ENCODE results near the gene SLC39A2.
"Not testable (repeated sequence)": the region's sequence is repeated elsewhere in the genome, so short reads cannot be mapped to it uniquely, and the experiment has no call there.

Gene SLC39A2

DNA sequence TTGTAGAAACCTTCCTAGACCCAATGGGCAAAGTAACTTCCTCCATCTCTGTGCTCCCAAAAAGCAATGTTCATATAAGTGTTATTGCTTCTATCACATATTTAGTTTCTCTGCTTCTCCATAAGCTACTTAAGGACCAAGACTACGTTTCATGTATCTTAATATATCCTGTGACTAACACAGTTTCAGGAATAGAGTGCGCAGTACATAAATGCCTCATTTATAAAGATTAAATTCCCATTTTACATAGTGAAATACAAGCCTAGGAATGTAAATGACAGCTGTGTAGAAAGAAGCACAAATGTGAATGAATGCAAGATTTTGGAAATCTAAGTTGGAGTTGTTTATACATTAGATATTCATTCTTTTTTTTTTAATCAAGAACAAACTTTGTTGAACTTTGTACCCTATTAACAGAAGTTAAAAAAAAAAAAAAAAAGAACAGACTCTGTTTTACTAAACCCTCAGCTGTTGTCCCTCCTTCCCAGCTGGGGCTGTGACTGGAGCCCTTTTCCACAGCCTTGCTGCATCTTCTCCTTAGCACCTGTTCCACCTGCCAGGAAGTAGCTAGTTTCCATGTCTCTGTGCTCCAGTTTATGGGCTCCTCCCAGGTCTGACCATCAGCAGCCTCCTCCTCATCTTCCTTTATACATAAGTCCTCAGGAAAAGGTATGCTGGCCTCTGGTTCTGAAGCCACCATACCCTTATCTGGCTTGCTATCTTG, 16.3 kb upstream of the SLC39A2 start:
- Mint-ChIP-seq H3K4me3 (no peak overlapping the region), H3K4me1 (no peaks in the 10 kb centered on the region), H3K9me3 (no peaks in the 10 kb centered on the region), H3K27ac (no peak overlapping the region), H3K36me3 (ENCODE audit: low read depth) (no peaks in the 10 kb centered on the region), H3K27me3 (ENCODE audit: low read depth, poor library complexity) (peaks cover 47% of the 10 kb centered on the region)
- no peak for TF ChIP-seq CTCF (IDR thresholded peaks at IDR 0.05)
- DNase-seq = no peak

DNA sequence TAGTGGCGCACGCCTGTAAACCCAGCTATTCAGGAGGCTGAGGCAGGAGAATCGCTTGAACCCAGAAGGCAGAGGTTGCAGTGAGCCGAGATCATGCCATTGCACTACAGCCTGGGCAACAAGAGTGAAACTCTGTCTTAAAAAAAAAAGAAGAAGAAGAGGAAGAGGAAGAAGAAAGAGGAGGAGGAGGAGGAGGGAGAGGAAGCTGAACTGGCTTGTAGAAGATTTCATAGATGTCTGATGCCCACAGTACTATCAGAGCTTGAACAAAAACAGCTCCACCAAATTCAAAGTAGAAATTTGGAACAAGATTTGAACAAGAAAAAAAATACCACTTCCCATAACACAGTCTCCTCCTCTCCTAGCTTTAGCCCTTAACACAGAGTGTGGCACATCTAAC, 13.4 kb upstream of the SLC39A2 start:
- not testable (repeated sequence) for DNase-seq; H3K27ac Mint-ChIP-seq; H3K4me3 Mint-ChIP-seq; H3K36me3 Mint-ChIP-seq (ENCODE audit: low read depth); H3K9me3 Mint-ChIP-seq
- Mint-ChIP-seq H3K27me3 (ENCODE audit: low read depth, poor library complexity) (peaks cover 39% of the 10 kb centered on the region), H3K4me1 (peaks cover 16% of the 10 kb centered on the region)

GRCh38 chr14:20986811-20987210, 12.3 kb upstream of the SLC39A2 start:
- Mint-ChIP-seq H3K4me3 (no peak overlapping the region), H3K9me3 (no peaks in the 10 kb centered on the region), H3K27ac (no peak overlapping the region), H3K36me3 (ENCODE audit: low read depth) (peaks cover 11% of the 10 kb centered on the region), H3K27me3 (ENCODE audit: low read depth, poor library complexity) (peaks cover 36% of the 10 kb centered on the region), H3K4me1 (peaks cover 27% of the 10 kb centered on the region)
- TF ChIP-seq CTCF (IDR thresholded peaks at IDR 0.05) = no peak
- DNase-seq = no peak

- Mint-ChIP-seq H3K9me3 (no peaks in the 10 kb centered on the region), H3K27me3 (ENCODE audit: low read depth, poor library complexity) (peaks cover 27% of the 10 kb centered on the region), H3K4me1 (peaks cover 31% of the 10 kb centered on the region), H3K4me3 (peak overlapping the region; percentile 91), H3K36me3 (ENCODE audit: low read depth) (peaks cover 29% of the 10 kb centered on the region), H3K27ac (no peak overlapping the region)
- no peak for DNase-seq
- TF ChIP-seq CTCF (IDR thresholded peaks at IDR 0.05) = no peak
These were observed 10.2 kb upstream of the SLC39A2 start for GRCh38 chr14:20988717-20989470.

GRCh38 chr14:20989471-20989786, 9.7 kb upstream of the SLC39A2 start:
- no peak for DNase-seq
- no peak for TF ChIP-seq CTCF (IDR thresholded peaks at IDR 0.05)
- Mint-ChIP-seq H3K4me1 (peaks cover 31% of the 10 kb centered on the region), H3K4me3 (peak overlapping the region; percentile 91), H3K27me3 (ENCODE audit: low read depth, poor library complexity) (peaks cover 24% of the 10 kb centered on the region), H3K9me3 (no peaks in the 10 kb centered on the region), H3K27ac (no peak overlapping the region), H3K36me3 (ENCODE audit: low read depth) (peaks cover 33% of the 10 kb centered on the region)

DNA sequence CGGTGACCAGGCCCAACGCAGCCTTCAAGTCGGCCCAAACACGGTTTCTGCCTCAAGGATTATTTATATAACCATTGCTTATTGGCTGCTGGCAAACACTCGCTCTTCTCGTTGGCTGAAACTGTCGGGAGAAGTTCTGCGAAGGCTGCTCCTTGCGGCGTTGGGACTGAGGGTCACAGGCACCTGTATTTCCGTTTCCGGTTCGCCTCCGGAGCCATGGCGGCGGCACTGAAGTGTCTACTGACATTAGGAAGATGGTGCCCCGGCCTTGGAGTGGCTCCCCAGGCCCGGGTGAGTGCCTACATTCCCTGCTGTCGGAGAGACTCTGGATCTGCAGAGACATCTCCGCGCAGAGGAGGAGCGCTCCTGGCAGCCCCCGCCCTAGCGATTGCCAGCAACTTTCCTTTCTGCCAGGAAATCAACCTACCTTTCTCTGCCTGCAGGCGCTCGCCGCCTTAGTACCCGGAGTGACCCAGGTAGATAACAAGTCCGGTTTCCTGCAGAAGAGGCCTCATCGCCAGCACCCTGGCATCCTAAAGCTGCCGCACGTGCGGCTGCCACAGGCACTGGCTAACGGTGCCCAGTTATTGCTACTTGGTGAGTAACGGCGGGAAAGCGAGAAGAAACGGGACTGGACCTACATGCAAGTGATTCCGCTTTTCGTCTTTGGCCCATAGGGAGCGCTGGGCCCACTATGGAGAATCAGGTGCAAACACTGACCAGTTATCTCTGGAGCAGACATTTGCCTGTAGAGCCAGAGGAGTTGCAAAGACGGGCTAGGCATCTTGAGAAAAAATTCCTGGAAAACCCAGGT, 9.1 kb upstream of the SLC39A2 start, which contains the start of gene METTL17:
METTL17 (plus strand) TSS at position 194 of the 814 bp plus-strand sequence; CDS start at position 217, 23 bp downstream.
- peak; percentile 39 for TF ChIP-seq CTCF (IDR thresholded peaks at IDR 0.05)
- Mint-ChIP-seq H3K9me3 (no peaks in the 10 kb centered on the region), H3K36me3 (ENCODE audit: low read depth) (peaks cover 39% of the 10 kb centered on the region), H3K27ac (peak within 1 kb of the TSS; percentile 10), H3K4me3 (peak within 1 kb of the TSS; percentile 91), H3K4me1 (peaks cover 31% of the 10 kb centered on the region), H3K27me3 (ENCODE audit: low read depth, poor library complexity) (peaks cover 22% of the 10 kb centered on the region)
- peak; percentile 82 for DNase-seq

All from nephron progenitor cell (in vitro differentiated cells).